Myocyte (in vitro differentiated cells): Measurements from ENCODE around the gene SULT2A1. TPM values are rescaled to one million over a fixed set of nuclear protein-coding genes. Genes with fewer than 3 reads are reported as not detected.
A peak's percentile ranks its signal among the peaks of the same experiment; 100 is the strongest.
"Not testable (repeated sequence)": the region's sequence is repeated elsewhere in the genome, so short reads cannot be mapped to it uniquely, and the experiment has no call there.

Experiments used
- DNase-seq: peaks from one replicate; pipeline ENCODE4 v3.0.0-alpha.2; 2012; ENCODE audit warnings: low read depth
- total RNA-seq: library from RNA; depleted of rRNA; stranded (reverse); fragments of >200 nt; gene quantifications from 2 replicates; pipeline ENCODE4 v1.2.3, GENCODE V29; 2014

The SULT2A1 gene
- total RNA-seq, 1 donor from 2014 or later, result not detected

DNA sequence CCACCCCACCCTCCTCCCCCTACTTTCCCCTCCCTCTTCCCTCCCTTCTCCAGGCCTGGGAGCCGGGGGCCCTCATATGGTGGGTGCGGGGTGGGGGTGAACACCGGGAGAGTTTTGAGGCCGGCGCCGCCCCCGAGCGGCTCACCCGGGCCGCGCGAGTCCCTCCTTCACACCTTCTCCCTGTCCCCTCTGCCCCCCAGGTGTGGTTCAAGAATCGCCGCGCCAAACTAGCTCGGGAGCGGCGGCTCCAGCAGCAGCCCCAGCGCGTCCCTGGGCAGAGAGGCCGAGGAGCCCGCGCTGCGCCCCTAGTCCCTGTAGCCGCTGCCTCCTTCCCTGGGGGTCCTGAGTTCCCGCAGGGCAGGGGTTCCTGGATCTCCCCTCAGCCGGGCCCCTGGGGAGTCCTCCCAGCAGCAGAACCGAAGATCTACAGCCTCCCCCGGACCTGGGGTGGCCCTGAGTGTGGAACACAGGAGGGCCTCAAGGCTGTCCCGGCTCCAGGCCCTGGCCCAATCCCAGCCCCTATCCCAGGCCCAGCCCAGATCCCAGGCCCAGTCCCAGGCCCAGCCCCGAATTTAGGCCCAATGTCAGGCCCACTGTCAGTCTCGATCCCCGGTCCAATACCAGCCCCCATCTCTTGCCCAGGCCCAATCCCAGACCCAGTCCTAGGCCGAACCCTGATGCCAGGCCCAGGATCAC, 25.4 kb downstream of the SULT2A1 start:
- no peak for DNase-seq

DNA sequence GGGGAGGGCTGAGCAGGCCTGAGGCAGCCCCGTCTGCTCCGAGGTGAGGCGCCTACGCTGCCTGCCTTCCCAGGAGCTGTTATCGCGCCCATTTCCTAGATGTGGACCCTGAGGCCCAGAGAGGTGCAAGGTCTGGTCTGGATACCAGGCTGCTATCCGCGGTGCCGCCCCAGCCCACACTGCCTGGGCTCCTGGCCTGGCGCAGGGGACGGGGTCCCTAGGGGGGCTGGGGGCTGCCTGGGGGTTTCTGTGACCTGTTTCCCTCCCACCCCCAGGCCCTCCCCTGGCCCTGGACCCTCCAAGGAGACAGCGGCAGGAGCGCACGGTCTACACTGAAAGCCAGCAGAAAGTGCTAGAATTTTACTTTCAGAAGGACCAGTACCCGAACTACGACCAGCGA, 26.3 kb downstream of the SULT2A1 start:
- DNase-seq, result not testable (repeated sequence)

DNA sequence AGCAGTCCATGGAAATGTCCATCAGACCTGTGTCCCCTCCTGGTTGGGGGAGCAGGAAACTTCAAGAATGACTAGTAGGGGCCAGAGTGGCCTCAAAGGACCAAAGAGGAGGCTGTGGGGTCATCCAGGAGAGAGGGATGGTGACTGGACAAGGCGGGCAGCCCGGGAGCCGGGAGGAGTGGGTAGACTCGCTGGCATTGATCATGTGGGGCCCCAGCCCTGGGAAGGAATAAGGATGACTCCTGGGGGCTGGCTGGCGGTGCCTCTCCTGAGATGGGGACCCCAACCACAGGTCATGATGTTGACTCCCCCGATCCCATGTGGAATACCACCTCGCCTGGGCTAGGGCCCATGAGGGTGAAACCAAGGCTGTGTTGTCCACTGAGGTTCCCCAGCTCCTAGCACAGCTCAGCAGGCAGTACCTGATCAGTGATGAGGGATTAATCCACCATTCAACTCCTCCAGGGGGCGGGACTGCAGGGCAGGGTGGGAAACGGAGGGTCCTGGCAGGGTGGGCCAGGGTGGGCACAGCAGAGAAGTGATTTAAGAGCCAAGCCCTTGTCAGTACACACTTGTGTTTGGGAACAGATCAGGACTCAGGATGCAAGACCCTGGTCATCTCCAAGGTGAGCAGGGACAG, 27.3 kb downstream of the SULT2A1 start, which contains the start of gene TPRX2:
Gene TPRX2, plus strand, starts transcription at position 590 of the 640 bp plus-strand sequence. Its CDS starts 12 bp downstream, at position 602.
- not testable (repeated sequence) for DNase-seq

DNA sequence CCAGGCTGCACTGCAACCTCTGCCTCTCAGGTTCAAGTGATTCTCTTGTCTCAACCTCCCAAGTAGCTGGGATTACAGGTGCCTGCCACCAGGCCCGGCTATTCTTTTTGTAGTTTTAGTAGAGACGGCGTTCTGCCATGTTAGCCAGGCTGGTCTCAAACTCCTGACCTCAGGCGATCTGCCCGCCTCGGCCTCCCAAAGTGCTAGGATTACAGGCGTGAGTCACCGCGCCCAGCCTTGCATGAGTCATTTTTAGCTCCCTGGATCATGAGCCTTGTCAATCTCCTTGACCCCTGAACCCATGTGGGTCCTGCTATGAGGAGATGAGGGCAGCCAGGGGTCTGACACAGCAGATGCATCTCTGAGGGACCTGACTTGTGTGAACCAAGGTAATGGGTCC, 27.9 kb downstream of the SULT2A1 start:
- DNase-seq, result peak; percentile 11

DNA sequence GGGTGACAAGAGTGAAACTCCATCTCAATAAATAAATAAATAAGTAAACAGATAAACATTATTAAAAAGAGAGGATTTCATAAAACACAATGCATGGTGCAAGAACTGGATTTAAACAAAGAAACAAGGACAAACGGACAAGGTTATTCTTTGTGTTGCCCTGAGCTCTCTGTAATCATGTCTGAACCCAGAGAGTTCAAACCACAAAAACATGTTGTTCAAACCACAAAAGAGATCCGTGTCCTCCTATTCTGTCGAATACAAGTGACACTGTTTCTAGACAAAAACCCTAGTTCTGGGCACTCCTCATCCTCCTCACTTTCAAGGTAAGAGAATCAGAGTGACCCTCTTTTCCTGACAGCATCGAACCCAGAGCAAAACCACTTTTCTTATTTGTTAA, 31.7 kb downstream of the SULT2A1 start:
- no peak for DNase-seq

DNA sequence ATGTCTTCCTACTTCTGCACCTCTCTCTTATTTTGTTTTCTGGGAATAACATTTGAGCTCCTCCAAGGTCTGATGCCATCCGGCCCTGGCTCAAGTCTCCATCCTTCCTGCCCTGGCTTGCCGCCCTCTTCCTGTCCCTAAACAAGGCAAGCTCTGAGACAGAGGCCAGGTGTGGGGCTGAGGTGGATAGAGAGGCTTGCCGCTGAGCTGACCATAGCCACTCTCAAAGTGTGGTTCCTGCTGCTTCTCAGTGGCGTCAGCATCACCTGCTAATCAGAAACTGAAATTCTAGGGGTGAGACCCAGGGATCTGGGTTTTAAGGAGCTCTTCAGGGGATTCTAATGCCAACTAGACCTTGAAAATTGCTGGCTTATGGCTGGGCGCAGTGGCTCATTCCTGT, 33.1 kb downstream of the SULT2A1 start:
- no peak for DNase-seq

DNA sequence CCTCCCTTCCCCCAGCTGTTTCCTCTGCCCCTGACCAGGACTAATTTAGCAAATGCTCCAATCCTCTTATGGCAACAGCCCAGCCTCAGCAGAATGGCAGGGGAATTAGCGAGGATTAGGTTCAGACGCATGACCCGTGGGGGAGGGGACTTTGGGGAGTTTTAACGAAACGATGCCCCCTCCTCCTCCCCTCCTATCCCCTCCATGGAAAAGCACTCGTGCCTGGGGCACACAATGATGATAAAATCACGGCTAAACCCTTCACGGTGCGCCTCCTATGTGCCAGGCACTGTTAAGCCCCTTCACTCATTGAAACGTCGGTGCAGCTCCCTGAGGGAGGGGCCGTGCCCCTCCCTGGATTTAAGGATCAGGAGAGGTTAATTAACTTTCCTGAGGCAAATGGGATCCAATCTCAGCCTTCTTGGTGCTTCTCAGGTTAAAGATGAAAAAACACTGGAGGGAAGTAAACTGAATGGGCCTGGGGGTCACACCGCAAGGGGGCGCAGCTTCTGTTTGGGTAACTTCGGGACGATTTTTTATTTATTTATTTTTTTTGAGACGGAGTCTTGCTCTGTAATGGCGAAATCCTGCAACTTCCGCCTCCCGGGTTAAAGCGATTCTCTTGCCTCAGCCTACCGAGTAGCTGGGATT, 37.2 kb downstream of the SULT2A1 start:
- no peak for DNase-seq

DNA sequence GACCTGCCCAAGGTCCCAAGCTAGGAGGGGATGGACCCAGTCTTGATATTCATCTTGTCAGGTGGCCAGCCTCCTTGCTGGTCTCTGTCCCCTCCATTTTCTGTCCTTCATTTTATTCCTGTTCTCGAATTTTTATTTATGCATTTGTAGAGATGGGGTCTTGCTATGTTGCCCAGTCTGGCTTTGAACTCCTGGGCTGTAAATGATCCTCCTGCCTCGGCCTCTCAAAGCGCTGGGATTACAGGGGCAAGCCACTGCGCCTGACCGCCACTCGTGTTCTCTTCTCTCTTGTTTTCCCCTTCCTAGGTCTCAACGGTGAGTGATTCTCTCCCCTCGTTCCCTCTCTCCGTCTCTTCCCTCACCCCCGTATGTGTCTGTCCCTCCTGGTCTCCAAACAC, 37.7 kb downstream of the SULT2A1 start:
- DNase-seq, result no peak

DNA sequence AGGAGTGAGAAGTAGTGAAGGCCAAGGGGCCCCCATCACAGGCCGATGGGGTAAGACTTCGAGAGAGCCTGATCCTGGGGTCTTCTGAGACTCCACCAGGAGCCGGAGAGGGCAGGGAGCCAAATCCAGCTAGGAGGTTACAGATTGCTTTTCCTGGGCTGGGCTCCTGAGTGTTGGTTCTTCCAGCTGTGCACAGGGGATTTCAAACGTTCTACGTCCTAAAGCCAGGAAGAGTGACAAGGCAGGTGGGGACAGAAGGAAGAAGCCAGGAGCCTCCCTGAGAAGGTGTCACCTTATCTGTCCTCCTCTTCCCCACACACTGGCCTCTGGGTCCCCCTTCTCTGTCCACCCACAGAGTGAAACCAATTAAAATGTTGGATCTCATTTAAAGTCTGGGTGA, 43.2 kb downstream of the SULT2A1 start:
- DNase-seq, result no peak

DNA sequence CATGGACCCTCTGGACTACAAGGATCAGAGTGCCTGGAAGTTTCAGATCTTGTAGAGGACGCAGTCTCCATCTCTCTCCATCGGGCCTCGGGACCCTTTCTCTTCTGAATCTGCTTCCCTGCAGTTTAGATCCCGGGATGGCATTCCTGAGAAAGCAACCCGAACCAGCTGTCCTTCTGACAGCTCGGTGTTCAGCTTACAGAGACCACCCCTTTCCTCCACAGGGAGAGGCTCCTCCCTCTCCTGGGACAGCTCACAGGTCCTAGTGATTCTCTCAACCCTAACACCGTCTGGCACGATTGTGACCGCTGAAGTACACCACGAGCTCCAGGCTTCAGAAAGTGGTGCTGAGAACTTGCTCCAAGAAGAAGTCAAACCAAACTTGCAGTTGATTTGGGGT, 46.2 kb downstream of the SULT2A1 start:
- peak; percentile 11 for DNase-seq

DNA sequence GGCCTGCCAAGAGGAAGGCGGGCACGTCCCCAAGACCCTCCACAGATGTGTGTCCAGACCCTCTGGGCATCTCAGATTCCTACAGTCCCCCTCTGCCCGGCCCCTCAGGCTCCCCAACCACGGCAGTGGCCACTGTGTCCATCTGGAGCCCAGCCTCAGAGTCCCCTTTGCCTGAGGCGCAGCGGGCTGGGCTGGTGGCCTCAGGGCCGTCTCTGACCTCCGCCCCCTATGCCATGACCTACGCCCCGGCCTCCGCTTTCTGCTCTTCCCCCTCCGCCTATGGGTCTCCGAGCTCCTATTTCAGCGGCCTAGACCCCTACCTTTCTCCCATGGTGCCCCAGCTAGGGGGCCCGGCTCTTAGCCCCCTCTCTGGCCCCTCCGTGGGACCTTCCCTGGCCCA, 46.7 kb downstream of the SULT2A1 start:
- no peak for DNase-seq

DNA sequence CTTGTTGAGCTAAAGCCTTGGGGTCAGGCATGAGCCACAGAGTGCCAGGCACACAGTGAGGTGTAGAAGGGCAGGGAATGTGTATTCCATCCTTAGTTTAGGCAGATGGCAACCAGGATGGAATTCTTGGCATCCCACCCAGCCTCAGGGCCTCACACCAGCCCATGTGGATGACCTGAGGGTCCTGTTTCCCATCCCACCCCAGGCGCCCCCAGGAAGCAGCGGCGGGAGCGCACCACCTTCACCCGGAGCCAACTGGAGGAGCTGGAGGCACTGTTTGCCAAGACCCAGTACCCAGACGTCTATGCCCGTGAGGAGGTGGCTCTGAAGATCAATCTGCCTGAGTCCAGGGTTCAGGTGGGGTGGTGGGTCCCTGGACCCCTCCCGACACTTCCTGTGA, 50.1 kb downstream of the SULT2A1 start:
- DNase-seq, result no peak

DNA sequence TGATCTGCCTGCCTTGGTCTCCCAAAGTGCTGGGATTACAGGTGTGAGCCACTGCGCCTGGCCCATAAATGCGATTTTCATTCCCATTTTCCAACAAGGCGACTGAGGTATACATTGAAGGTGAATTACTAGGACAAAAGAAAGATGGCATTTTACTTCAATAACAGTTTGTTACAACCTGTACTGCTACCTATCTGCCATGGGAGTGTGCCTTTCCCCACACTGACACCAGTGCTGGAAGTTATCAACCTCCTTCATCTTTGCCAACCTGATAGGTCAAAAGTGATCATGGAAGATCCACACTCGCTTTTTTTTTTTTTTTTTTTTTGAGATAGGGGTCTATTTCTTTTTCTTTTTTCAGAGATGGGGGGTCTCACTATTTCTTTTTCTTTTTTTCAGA, 53.4 kb downstream of the SULT2A1 start:
- no peak for DNase-seq

DNA sequence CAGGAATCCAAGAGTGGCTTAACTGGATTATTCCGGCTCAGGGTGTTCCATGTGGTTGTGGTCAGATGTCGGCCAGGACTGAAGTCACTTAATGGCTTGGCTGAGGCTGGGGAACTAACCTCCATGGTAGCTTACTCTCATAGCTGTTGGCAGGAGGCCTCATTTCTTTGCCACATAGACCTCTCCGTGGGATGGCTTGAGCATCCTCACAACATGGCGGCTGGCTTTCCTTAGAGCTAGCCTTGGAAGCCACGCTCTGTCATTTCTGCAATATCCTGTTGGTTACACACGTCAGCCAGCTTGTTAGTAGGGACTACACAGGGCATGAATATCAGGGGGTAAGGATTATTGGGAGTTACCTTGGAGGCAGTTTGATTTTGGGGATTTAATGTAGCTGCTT, 59.3 kb downstream of the SULT2A1 start:
- peak; percentile 15 for DNase-seq

DNA sequence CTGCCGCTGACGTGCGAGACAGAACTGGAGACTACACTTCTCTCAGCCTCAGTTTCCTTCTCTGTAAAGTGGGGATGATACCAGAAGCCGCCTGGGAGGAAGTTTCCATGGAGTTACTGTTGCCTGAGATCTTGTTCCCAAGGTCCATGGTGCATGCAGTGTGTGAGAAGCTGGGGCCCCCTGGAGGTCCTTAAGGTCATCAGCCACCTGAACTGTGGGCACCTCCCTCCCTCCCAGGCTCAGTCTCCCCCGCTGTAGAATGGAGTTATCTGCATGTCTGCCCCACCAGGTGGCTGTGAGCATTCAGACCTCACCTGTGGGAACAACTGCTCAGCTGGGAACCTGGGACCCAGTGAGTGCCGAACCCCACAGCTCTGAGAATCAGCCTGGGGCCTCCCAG, 61.7 kb downstream of the SULT2A1 start:
- no peak for DNase-seq

DNA sequence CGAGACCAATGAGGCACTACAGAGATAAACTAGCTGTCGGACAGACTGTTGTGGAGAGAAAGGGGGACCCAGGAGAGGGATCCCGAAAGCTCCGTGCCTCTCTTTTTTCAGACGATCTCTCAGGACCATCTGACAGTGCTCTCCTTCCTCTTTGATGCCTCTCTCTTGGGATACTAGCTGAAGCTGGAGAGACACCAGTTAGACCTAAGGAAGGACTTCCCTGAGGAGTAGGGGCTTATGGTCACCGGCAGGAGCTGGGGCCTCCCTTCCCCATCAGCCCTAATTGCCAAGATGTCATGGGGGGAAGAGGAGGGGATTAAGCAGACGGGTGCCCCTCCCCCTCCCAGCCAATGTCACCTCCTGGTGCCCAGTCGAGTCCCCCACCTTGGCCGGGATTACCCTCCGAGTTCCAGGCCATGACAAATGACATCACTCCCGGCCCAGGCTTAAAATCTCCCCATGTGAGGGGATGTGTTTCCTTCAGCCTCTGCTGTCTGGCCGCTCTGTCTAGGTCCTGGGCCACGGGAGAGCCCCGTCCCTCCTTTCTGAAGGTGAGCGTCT, 64.6 kb downstream of the SULT2A1 start, which contains the start of gene CRX:
Gene CRX, plus strand, starts transcription at position 478 of the 561 bp plus-strand sequence. CDS start 12,507 bp downstream, outside the sequence.
- DNase-seq, result no peak

Other genes with a start within 250 kb of the SULT2A1 start
- 97.9 and 124 TPM in 2 replicates for gene EHD2, start 172.9 kb downstream of the SULT2A1 start, total RNA-seq
- gene NOP53, start 140.8 kb downstream of the SULT2A1 start, total RNA-seq, result 101 and 106 TPM in 2 replicates
- 2,157 and 3,026 TPM in 2 replicates for gene SELENOW, start 107.6 kb downstream of the SULT2A1 start, total RNA-seq
- not detected in 2 replicates for gene TPRX1, start 81.8 kb downstream of the SULT2A1 start, total RNA-seq
- gene CRX, start 64.4 kb downstream of the SULT2A1 start, total RNA-seq, result not detected in 2 replicates
- not detected in 2 replicates for gene TPRX2, start 27.1 kb downstream of the SULT2A1 start, total RNA-seq
- not detected in 2 replicates for gene BSPH1, start 105.9 kb upstream of the SULT2A1 start, total RNA-seq
- not detected in 2 replicates for gene ELSPBP1, start 108.3 kb upstream of the SULT2A1 start, total RNA-seq
- not detected in 2 replicates for gene CABP5, start 157.8 kb upstream of the SULT2A1 start, total RNA-seq
- 109 and 161 TPM in 2 replicates for gene PLA2G4C, start 224.5 kb upstream of the SULT2A1 start, total RNA-seq